ENCODE data around the gene ITPR1. TPM values are rescaled to one million over a fixed set of nuclear protein-coding genes. Genes with fewer than 3 reads are reported as not detected.

ITPR1 gene
- polyA plus RNA-seq, 1 of the 3 experiments (the other 2 are of a cell fraction): 5.9 TPM

DNA sequence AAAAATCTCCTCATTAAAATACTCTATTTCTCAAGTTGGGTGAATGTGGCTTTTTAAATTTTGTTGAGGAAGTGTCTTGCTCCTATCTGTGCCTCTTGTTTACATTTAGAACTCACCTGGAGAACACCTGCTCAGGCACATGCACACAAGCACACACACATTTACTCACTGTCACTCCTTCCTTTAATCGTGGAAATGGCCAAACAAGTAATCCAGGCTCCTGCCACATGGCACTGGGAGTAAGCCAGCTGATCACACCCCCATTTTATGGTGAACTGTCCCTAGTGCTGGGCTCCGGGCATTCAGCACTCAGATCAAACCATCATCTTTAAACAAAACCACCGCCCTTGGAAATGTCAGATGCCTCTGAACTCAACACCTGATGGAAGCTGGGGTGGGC, 281.4 kb downstream of the ITPR1 start:
- H3F3A ChIP-seq (replicated peaks; ENCODE audit: insufficient read depth): no peaks in the 10 kb centered on the region
- H3K27me3 ChIP-seq (ENCODE audit: insufficient read depth): no peaks in the 10 kb centered on the region
- H2AFZ ChIP-seq (ENCODE audit: low read depth): no peak overlapping the region
- ChIA-PET POLR2A (no interaction called here), CTCF (no interaction called here)
- no peak overlapping the region for H3K4me3 ChIP-seq (ENCODE audit: low read depth in 2 of 2, low read length in 1 of 2)
- H3K9me2 ChIP-seq: no peaks in the 10 kb centered on the region
- H3K9ac ChIP-seq: no peak overlapping the region
- peaks cover 0 to 5% of the 10 kb centered on the region in 2 experiments; a peak in 1 of 4 replicates for H3K4me1 ChIP-seq (ENCODE audit: control insufficient read depth in 1 of 2, insufficient read depth in 2 of 2, low read depth in 1 of 2, low read length in 1 of 2)
- no peak overlapping the region for H3K4me2 ChIP-seq
- WGBS (ENCODE audit: low lambda C conversion rate): 76% methylated on average over 3 of the region's 3 CpGs
- H3K9me3 ChIP-seq: no peaks in the 10 kb centered on the region
- no peak overlapping the region for H3K27ac ChIP-seq (ENCODE audit: low read depth in 2 of 2, low read length in 1 of 2)
- TF ChIP-seq YY1 (IDR thresholded peaks at IDR 0.05; ENCODE audit: low read depth): no peak
- TF ChIP-seq GABPA (IDR thresholded peaks at IDR 0.05; ENCODE audit: low read depth): no peak
- TF ChIP-seq, protein P1, sequence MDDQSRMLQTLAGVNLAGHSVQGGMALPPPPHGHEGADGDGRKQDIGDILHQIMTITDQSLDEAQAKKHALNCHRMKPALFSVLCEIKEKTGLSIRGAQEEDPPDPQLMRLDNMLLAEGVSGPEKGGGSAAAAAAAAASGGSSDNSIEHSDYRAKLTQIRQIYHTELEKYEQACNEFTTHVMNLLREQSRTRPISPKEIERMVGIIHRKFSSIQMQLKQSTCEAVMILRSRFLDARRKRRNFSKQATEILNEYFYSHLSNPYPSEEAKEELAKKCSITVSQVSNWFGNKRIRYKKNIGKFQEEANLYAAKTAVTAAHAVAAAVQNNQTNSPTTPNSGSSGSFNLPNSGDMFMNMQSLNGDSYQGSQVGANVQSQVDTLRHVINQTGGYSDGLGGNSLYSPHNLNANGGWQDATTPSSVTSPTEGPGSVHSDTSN (IDR thresholded peaks at IDR 0.05): no peak
- TF ChIP-seq, protein P2, sequence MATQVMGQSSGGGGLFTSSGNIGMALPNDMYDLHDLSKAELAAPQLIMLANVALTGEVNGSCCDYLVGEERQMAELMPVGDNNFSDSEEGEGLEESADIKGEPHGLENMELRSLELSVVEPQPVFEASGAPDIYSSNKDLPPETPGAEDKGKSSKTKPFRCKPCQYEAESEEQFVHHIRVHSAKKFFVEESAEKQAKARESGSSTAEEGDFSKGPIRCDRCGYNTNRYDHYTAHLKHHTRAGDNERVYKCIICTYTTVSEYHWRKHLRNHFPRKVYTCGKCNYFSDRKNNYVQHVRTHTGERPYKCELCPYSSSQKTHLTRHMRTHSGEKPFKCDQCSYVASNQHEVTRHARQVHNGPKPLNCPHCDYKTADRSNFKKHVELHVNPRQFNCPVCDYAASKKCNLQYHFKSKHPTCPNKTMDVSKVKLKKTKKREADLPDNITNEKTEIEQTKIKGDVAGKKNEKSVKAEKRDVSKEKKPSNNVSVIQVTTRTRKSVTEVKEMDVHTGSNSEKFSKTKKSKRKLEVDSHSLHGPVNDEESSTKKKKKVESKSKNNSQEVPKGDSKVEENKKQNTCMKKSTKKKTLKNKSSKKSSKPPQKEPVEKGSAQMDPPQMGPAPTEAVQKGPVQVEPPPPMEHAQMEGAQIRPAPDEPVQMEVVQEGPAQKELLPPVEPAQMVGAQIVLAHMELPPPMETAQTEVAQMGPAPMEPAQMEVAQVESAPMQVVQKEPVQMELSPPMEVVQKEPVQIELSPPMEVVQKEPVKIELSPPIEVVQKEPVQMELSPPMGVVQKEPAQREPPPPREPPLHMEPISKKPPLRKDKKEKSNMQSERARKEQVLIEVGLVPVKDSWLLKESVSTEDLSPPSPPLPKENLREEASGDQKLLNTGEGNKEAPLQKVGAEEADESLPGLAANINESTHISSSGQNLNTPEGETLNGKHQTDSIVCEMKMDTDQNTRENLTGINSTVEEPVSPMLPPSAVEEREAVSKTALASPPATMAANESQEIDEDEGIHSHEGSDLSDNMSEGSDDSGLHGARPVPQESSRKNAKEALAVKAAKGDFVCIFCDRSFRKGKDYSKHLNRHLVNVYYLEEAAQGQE (IDR thresholded peaks at IDR 0.05; ENCODE audit: low read depth, low read length): no peak
- no peak for TF ChIP-seq MEF2A (IDR thresholded peaks at IDR 0.05; ENCODE audit: borderline replicate concordance, low read depth)
- TF ChIP-seq NFIC (IDR thresholded peaks at IDR 0.05; ENCODE audit: borderline replicate concordance): no peak
- no peak for TF ChIP-seq FOSL2 (IDR thresholded peaks at IDR 0.05; ENCODE audit: borderline replicate concordance, low read depth)
- TF ChIP-seq SMC3 (IDR thresholded peaks at IDR 0.05; ENCODE audit: low read depth, low read length): no peak
- no peak for TF ChIP-seq EP300 (IDR thresholded peaks at IDR 0.05; ENCODE audit: borderline replicate concordance in 1 of 2, low read depth in 1 of 2, low read length in 1 of 2)
- no peak for TF ChIP-seq FOXJ3 (CRISPR knock-in tag; IDR thresholded peaks at IDR 0.05)
- TF ChIP-seq RAD21 (IDR thresholded peaks at IDR 0.05; ENCODE audit: low read length): no peak
- TF ChIP-seq GATA2 (CRISPR knock-in tag; IDR thresholded peaks at IDR 0.05): no peak
- TF ChIP-seq, protein P3, sequence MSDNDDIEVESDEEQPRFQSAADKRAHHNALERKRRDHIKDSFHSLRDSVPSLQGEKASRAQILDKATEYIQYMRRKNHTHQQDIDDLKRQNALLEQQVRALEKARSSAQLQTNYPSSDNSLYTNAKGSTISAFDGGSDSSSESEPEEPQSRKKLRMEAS (IDR thresholded peaks at IDR 0.05; ENCODE audit: low read depth): no peak
- H3K36me3 ChIP-seq (replicated peaks in 1 of 2; ENCODE audit: control insufficient read depth in 1 of 2, insufficient read depth in 2 of 2, low read length in 1 of 2): peaks cover 0 to 13% of the 10 kb centered on the region in 2 experiments
- no peaks in the 10 kb centered on the region for H4K20me1 ChIP-seq (ENCODE audit: insufficient read depth)
- H3K79me2 ChIP-seq (ENCODE audit: insufficient read depth): no peaks in the 10 kb centered on the region
- DNase-seq: no peak

All from SK-N-SH (cell line).